Measurements from ENCODE around the gene TLR7.

DNA sequence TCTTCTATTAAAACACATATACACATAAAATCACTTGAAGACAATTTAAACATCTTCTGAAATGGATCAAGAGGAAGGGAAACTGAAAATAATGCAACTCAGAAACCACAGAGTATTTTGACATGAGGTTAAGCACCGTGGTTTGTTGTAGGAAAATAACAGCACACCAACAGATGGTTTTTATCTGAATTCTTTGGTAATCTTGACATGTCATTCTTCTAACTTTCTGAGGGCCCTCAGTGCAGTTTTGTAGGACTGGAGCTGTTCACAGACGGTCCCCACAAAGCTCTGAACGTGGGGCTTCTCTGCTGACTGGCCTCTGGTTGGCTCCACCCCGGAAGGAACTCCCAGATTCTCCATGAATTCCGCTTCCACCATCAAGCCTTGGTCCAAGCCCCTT, 23.6 kb downstream of the TLR7 start:
- TF ChIP-seq TAF1 (IDR thresholded peaks at IDR 0.05; ENCODE audit: borderline replicate concordance, insufficient read depth, low read length) (no peak), POLR2AphosphoS5 (IDR thresholded peaks at IDR 0.05; ENCODE audit: low read depth, low read length) (no peak)
- TF ChIP-seq, protein P1, sequence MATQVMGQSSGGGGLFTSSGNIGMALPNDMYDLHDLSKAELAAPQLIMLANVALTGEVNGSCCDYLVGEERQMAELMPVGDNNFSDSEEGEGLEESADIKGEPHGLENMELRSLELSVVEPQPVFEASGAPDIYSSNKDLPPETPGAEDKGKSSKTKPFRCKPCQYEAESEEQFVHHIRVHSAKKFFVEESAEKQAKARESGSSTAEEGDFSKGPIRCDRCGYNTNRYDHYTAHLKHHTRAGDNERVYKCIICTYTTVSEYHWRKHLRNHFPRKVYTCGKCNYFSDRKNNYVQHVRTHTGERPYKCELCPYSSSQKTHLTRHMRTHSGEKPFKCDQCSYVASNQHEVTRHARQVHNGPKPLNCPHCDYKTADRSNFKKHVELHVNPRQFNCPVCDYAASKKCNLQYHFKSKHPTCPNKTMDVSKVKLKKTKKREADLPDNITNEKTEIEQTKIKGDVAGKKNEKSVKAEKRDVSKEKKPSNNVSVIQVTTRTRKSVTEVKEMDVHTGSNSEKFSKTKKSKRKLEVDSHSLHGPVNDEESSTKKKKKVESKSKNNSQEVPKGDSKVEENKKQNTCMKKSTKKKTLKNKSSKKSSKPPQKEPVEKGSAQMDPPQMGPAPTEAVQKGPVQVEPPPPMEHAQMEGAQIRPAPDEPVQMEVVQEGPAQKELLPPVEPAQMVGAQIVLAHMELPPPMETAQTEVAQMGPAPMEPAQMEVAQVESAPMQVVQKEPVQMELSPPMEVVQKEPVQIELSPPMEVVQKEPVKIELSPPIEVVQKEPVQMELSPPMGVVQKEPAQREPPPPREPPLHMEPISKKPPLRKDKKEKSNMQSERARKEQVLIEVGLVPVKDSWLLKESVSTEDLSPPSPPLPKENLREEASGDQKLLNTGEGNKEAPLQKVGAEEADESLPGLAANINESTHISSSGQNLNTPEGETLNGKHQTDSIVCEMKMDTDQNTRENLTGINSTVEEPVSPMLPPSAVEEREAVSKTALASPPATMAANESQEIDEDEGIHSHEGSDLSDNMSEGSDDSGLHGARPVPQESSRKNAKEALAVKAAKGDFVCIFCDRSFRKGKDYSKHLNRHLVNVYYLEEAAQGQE (IDR thresholded peaks at IDR 0.05; ENCODE audit: insufficient read depth in 1 of 2, low read depth in 2 of 2, low read length in 2 of 2) = no peak

Data from PFSK-1 (cell line).